SU-DHL-6 (cell line): ENCODE data around the gene ACSS2.

ENCODE experiments used
- H2AFZ ChIP-seq: fragments of 200-600 bp; sonication (generic); 2 replicates; pipeline ENCODE4 v1.6.1; 2014; ENCODE audit warnings: low read depth, mild to moderate bottlenecking, moderate library complexity, mixed read lengths, antibody characterized with exemption, low read length; ENCODE audit not compliant: severe bottlenecking
- H3F3A ChIP-seq: fragments of 200-600 bp; shearing (Covaris generic); 2 replicates; pipeline ENCODE4 v1.6.0; 2016; ENCODE audit warnings: antibody characterized with exemption, mild to moderate bottlenecking; ENCODE audit not compliant: insufficient read depth
- H3K27ac ChIP-seq: fragments of 200-600 bp; sonication (generic); 2 replicates; pipeline ENCODE4 v1.5.1; 2016; ENCODE audit warnings: low read depth, mild to moderate bottlenecking, low read length, moderate library complexity, mixed read lengths
- H3K27me3 ChIP-seq: fragments of 200-600 bp; sonication (generic), shearing (Covaris generic); 2 replicates; pipeline ENCODE4 v1.6.0; 2014; ENCODE audit warnings: mild to moderate bottlenecking, low read length
- H3K36me3 ChIP-seq: fragments of 200-600 bp; sonication (generic); 2 replicates; pipeline ENCODE4 v1.6.1; 2014; ENCODE audit warnings: mild to moderate bottlenecking, low read length, mixed read lengths
- H3K4me2 ChIP-seq: fragments of 300-600, 200-600 bp; shearing (Covaris generic), sonication (generic); 2 replicates; pipeline ENCODE4 v1.6.0; 2014; ENCODE audit warnings: low read length, low read depth, mild to moderate bottlenecking; ENCODE audit not compliant: poor library complexity, severe bottlenecking
- H3K4me3 ChIP-seq: fragments of 200-600 bp; sonication (generic); 2 replicates; pipeline ENCODE4 v1.5.1; 2014; ENCODE audit warnings: antibody characterized with exemption, low read length, mild to moderate bottlenecking, mixed read lengths; ENCODE audit not compliant: insufficient read depth, poor library complexity, severe bottlenecking
- H3K79me2 ChIP-seq: fragments of 200-600 bp; sonication (generic); 2 replicates; pipeline ENCODE4 v1.6.1; 2014; ENCODE audit warnings: mild to moderate bottlenecking, low read length, moderate library complexity; ENCODE audit not compliant: insufficient read depth
- H3K9ac ChIP-seq: fragments of 200-600 bp; sonication (generic); 2 replicates; pipeline ENCODE4 v1.7.0; 2014; ENCODE audit warnings: mild to moderate bottlenecking, low read length
- H3K9me2 ChIP-seq: fragments of 200-600 bp; sonication (generic); replicated peaks from 2 replicates; pipeline ENCODE4 v1.6.1; 2014; ENCODE audit warnings: low read length; ENCODE audit not compliant: insufficient read depth
- H3K9me3 ChIP-seq: fragments of 200-600 bp; sonication (generic); 2 replicates; pipeline ENCODE4 v1.6.1; 2014; ENCODE audit warnings: low read length, mixed read lengths; ENCODE audit not compliant: insufficient read depth
- H4K20me1 ChIP-seq: fragments of 200-600 bp; sonication (generic); 2 replicates; pipeline ENCODE4 v1.6.1; 2014; ENCODE audit warnings: low read depth, mild to moderate bottlenecking, antibody characterized with exemption, low read length, moderate library complexity, mixed read lengths
- CTCF ChIP-seq: fragments of 200-600 bp; sonication (generic); IDR thresholded peaks from one replicate; pipeline ENCODE4 v1.5.1; 2017; ENCODE audit warnings: antibody characterized with exemption, mild to moderate bottlenecking, low read length, moderate library complexity; ENCODE audit not compliant: insufficient read depth, poor library complexity, severe bottlenecking
- EZH2phosphoT487 ChIP-seq: fragments of 200-600 bp; sonication (generic), shearing (Covaris generic); conservative IDR thresholded peaks from 2 replicates; pipeline ENCODE4 v1.6.1; 2018; ENCODE audit warnings: mild to moderate bottlenecking, antibody characterized with exemption, low read length, moderate library complexity, mixed read lengths

Gene ACSS2

DNA sequence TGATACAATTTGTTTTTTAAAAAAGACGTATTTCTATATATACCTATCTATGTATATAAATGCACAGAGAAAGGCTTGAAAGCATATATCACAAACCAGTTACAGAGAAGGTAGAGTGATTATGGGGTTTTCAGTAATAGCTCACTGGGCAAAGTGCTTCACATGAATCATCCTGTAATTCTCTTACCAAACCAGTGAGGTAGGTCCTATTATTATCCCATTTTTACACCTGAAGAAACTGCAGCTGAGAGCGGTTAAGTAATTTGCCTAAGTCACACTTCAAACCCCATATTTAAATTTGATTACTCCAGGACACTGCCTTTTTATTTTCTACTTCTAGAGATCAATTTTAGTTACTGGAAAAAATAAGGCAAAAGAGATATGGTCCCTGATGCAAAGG is 74.8 kb downstream of the ACSS2 start:
- no peaks in the 10 kb centered on the region for H4K20me1 ChIP-seq
- TF ChIP-seq CTCF (no peak), EZH2phosphoT487 (no peak)
- no peak overlapping the region for H3K9ac ChIP-seq
- no peaks in the 10 kb centered on the region for H3K27me3 ChIP-seq
- no peak overlapping the region for H2AFZ ChIP-seq
- no peak overlapping the region for H3K4me3 ChIP-seq
- peaks cover 4% of the 10 kb centered on the region; the same call in 1 of the 2 replicates for H3K79me2 ChIP-seq
- no peaks in the 10 kb centered on the region for H3K9me3 ChIP-seq
- H3K36me3 ChIP-seq, result peaks cover 5% of the 10 kb centered on the region; the same call in 1 of the 2 replicates
- no peaks in the 10 kb centered on the region for H3K9me2 ChIP-seq
- no peaks in the 10 kb centered on the region for H3F3A ChIP-seq
- H3K4me2 ChIP-seq, result peak overlapping the region; percentile 12
- H3K27ac ChIP-seq, result 0 out of 2 replicates have a peak overlapping the region, but pooled peaks have one; percentile 3

DNA sequence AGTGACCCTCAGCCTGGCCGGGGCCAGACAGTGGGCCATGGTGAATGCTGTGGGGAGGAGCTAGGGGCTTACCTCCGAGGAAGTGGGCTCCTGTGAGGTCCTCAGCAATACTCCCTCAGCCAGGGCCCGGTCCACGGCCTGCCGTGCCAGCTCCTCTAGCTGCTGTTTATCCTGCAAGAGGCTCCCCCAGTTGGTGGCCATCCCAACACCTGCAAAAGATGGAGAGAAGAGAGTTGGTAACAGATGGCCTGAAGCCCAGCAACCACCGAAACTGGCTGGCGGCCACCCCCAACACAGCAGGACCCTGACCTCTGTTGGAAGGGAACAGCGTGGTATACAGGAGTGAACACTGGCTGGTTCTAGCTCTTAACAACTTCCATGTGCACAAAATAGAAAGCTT is 75.2 kb downstream of the ACSS2 start:
- Histone ChIP-seq H3K9ac (no peak overlapping the region), H2AFZ (no peak overlapping the region), H4K20me1 (no peaks in the 10 kb centered on the region), H3F3A (no peaks in the 10 kb centered on the region), H3K9me3 (no peaks in the 10 kb centered on the region), H3K36me3 (peaks cover 5% of the 10 kb centered on the region; the same call in 1 of the 2 replicates), H3K9me2 (no peaks in the 10 kb centered on the region), H3K27ac (0 out of 2 replicates have a peak overlapping the region, but pooled peaks have one; percentile 3), H3K79me2 (peaks cover 4% of the 10 kb centered on the region; the same call in 1 of the 2 replicates), H3K27me3 (no peaks in the 10 kb centered on the region), H3K4me3 (no peak overlapping the region), H3K4me2 (peak overlapping the region; percentile 12)
- no peak for TF ChIP-seq CTCF
- TF ChIP-seq EZH2phosphoT487, result no peak

GRCh38 chr20:34952671-34953070 is 76.3 kb downstream of the ACSS2 start:
- H3K4me2 ChIP-seq, result no peak overlapping the region
- H3K4me3 ChIP-seq, result no peak overlapping the region
- no peak overlapping the region for H3K9ac ChIP-seq
- H2AFZ ChIP-seq, result no peak overlapping the region
- no peaks in the 10 kb centered on the region for H3K27me3 ChIP-seq
- no peaks in the 10 kb centered on the region for H4K20me1 ChIP-seq
- H3K79me2 ChIP-seq, result peaks cover 4% of the 10 kb centered on the region; the same call in 1 of the 2 replicates
- H3K9me2 ChIP-seq, result no peaks in the 10 kb centered on the region
- no peaks in the 10 kb centered on the region for H3F3A ChIP-seq
- H3K36me3 ChIP-seq, result peaks cover 5% of the 10 kb centered on the region; the same call in 1 of the 2 replicates
- H3K9me3 ChIP-seq, result no peaks in the 10 kb centered on the region
- TF ChIP-seq EZH2phosphoT487 (no peak), CTCF (no peak)
- no peak overlapping the region for H3K27ac ChIP-seq
